Aorta (tissue), 5 donors: ENCODE data around the gene SIGLEC6. TPM values are rescaled to one million over a fixed set of nuclear protein-coding genes. Genes with fewer than 3 reads are reported as not detected.

Source experiments
- ATAC-seq: fragments of 200-7000 bp; cut with Tn5 transposase; one replicate; pipeline ENCODE4 v1.9.1; 2022; ENCODE audit warnings: moderate library complexity; ENCODE audit not compliant: low FRiP score
- DNase-seq, 2 donors: peaks; one replicate each; pipeline ENCODE4 v3.0.0-alpha.2; 2020
- H3K27ac ChIP-seq, 2 donors: one replicate each; pipeline ENCODE4 v1.5.1; 2013; ENCODE audit warnings: low read length in 2 of 2, mild to moderate bottlenecking in 2 of 2, moderate library complexity in 2 of 2, control low read depth in 1 of 2, inconsistent platforms in 1 of 2, low read depth in 1 of 2
- H3K27me3 ChIP-seq, 2 donors: one replicate each; pipeline ENCODE4 v1.6.1; 2013; ENCODE audit warnings: control low read depth in 1 of 2, low read length in 1 of 2, mild to moderate bottlenecking in 1 of 2, moderate library complexity in 1 of 2; ENCODE audit not compliant: insufficient read depth in 2 of 2, control insufficient read depth in 1 of 2
- H3K36me3 ChIP-seq, 2 donors: one replicate each; pipeline ENCODE4 v1.6.1; 2013; ENCODE audit warnings: control low read depth in 1 of 2, low read length in 1 of 2, mild to moderate bottlenecking in 1 of 2; ENCODE audit not compliant: insufficient read depth in 2 of 2, control insufficient read depth in 1 of 2
- H3K4me1 ChIP-seq, 2 donors: one replicate each; pipeline ENCODE4 v1.6.1; 2013; ENCODE audit warnings: low read length in 2 of 2, control low read depth in 1 of 2, mild to moderate bottlenecking in 1 of 2, moderate library complexity in 1 of 2; ENCODE audit not compliant: insufficient read depth in 2 of 2, control insufficient read depth in 1 of 2
- H3K4me3 ChIP-seq, 2 donors: one replicate each; pipeline ENCODE4 v1.5.1; 2013; ENCODE audit warnings: low read length in 2 of 2, control low read depth in 1 of 2, mild to moderate bottlenecking in 1 of 2
- H3K9me3 ChIP-seq: one replicate; pipeline ENCODE4 v1.6.1; 2013; ENCODE audit warnings: mild to moderate bottlenecking, low read length; ENCODE audit not compliant: control insufficient read depth
- WGBS, 2 donors: extraction: QIAGEN DNeasy Blood & Tissue Kit; methylation state at CpG; one replicate each; pipeline ENCODE4 v1.1.7; 2013; 5-methylcytosine and 5-hydroxymethylcytosine counted together
- intact Hi-C, 2 donors: fragments of 100-400 bp; cut with DNase I; formaldehyde crosslinking; loops; one replicate each; pipeline versions ENCODE4 v1.14.2 to v1.15.0; 2022
- polyA plus RNA-seq, 2 donors: library from polyadenylated mRNA; stranded (reverse); fragments of 200-250 nt; gene quantifications; one replicate each; pipeline ENCODE4 v1.2.3, GENCODE V29; 2013
- total RNA-seq, 2 donors: library from RNA; stranded (reverse); fragmentation: NEBNext Ultra II Directional; extraction: Animal tissue kit (Norgen Biotek cat#: 25700); gene quantifications; one replicate each; pipeline ENCODE4 v1.2.1, GENCODE V29; 2021
- donor health status: healthy with polysubstance abuse.
- donor health status: Bipolar disorder and iron deficiency.
- donor health status: DM: no; HTN: no; CAD: no.
- donor health status: DM: no; HTN: no; CAD: no.
- donor health status: DM: yes; HTN: yes; CAD: no.

Gene SIGLEC6
- total and polyA plus RNA-seq, 4 donors, result 0.52 to 2.9 TPM; not detected in 2

GRCh38 chr19:51546107-51546649 lies 14.7 kb upstream of the SIGLEC6 start:
- H3K9me3 ChIP-seq, result no peaks in the 10 kb centered on the region
- ATAC-seq, result no peak
- no peak overlapping the region for H3K27ac ChIP-seq
- H3K4me1 ChIP-seq, result no peaks in the 10 kb centered on the region
- intact Hi-C loops, result no loop called here
- 65% methylated on average over 5 of the region's 5 CpGs for WGBS, 2 donors
- no peak overlapping the region for H3K4me3 ChIP-seq
- no peaks in the 10 kb centered on the region for H3K36me3 ChIP-seq
- no peak for DNase-seq
- H3K27me3 ChIP-seq, result no peaks in the 10 kb centered on the region

- Histone ChIP-seq H3K36me3 (no peaks in the 10 kb centered on the region), H3K27ac (no peak overlapping the region), H3K4me3 (no peak overlapping the region), H3K9me3 (no peaks in the 10 kb centered on the region), H3K4me1 (no peaks in the 10 kb centered on the region), H3K27me3 (no peaks in the 10 kb centered on the region)
- DNase-seq, result no peak
- intact Hi-C loops, result no loop called here
- no peak for ATAC-seq
- 75 to 78% methylated on average over 6 of the region's 6 CpGs for WGBS, 2 donors
These were observed 12.6 kb upstream of the SIGLEC6 start for GRCh38 chr19:51544038-51544437.

GRCh38 chr19:51542699-51543098 lies 11.2 kb upstream of the SIGLEC6 start:
- no peaks in the 10 kb centered on the region for H3K4me1 ChIP-seq
- H3K36me3 ChIP-seq, result no peaks in the 10 kb centered on the region
- H3K4me3 ChIP-seq, result no peak overlapping the region
- no peaks in the 10 kb centered on the region for H3K9me3 ChIP-seq
- no peak overlapping the region for H3K27ac ChIP-seq
- no peak for ATAC-seq
- 73% methylated on average over 5 of the region's 5 CpGs for WGBS, 2 donors
- intact Hi-C loops, result no loop called here
- no peaks in the 10 kb centered on the region for H3K27me3 ChIP-seq
- DNase-seq, result no peak

GRCh38 chr19:51541458-51542357 lies 10.2 kb upstream of the SIGLEC6 start:
- intact Hi-C loops, result no loop called here
- H3K4me1 ChIP-seq, result no peaks in the 10 kb centered on the region
- no peak for ATAC-seq
- DNase-seq, result no peak
- WGBS, 2 donors, result 54 to 55% methylated on average over 10 of the region's 10 CpGs
- H3K27ac ChIP-seq, result no peak overlapping the region
- H3K9me3 ChIP-seq, result peaks cover 3% of the 10 kb centered on the region
- H3K36me3 ChIP-seq, result no peaks in the 10 kb centered on the region
- H3K4me3 ChIP-seq, result no peak overlapping the region
- H3K27me3 ChIP-seq, result no peaks in the 10 kb centered on the region

DNA sequence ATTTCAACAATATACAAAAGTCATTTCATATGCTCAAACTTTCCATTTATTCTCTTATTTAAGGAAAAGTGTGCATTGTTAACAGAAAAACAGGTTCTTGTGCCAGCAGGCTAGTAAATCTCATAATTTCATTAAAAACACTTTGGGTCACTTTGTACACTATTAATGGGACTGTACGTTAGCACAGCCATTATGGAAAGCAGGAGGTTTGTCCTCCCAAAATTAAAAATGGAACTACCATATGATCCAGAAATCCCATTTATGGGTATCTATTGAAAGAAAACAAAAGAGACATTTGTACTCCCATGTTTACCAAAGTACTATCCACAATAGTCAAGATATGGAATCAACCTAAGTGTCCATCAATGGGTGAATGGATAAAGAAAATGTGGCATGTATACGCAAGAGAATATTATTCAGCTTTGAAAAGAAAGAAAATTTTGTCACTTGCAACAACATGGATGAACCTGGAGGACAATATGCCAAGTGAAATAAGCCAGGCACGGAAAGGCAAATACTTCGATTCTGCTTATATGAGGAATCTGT lies 8.4 kb upstream of the SIGLEC6 start:
- Histone ChIP-seq H3K27me3 (no peaks in the 10 kb centered on the region), H3K27ac (no peak overlapping the region), H3K4me3 (no peak overlapping the region), H3K36me3 (no peaks in the 10 kb centered on the region), H3K4me1 (no peaks in the 10 kb centered on the region), H3K9me3 (peaks cover 3% of the 10 kb centered on the region)
- DNase-seq, result no peak
- intact Hi-C loops, result no loop called here
- no peak for ATAC-seq
- 79 to 88% methylated on average over 4 of the region's 4 CpGs for WGBS, 2 donors

GRCh38 chr19:51535535-51535934 lies 4.1 kb upstream of the SIGLEC6 start:
- intact Hi-C loops, result no loop called here
- H3K27ac ChIP-seq, result no peak overlapping the region
- ATAC-seq (no peak), DNase-seq (no peak)
- no peaks in the 10 kb centered on the region for H3K27me3 ChIP-seq
- no peaks in the 10 kb centered on the region for H3K4me1 ChIP-seq
- no peak overlapping the region for H3K4me3 ChIP-seq
- H3K36me3 ChIP-seq, result no peaks in the 10 kb centered on the region
- peaks cover 3% of the 10 kb centered on the region for H3K9me3 ChIP-seq
- WGBS, 2 donors, result 73 to 83% methylated on average over 1 of the region's 1 CpG

GRCh38 chr19:51530616-51531015 lies 854 bp downstream of the SIGLEC6 start:
- 85 to 88% methylated on average over 8 of the region's 8 CpGs for WGBS, 2 donors
- intact Hi-C loops, result no loop called here
- H3K27me3 ChIP-seq, result no peaks in the 10 kb centered on the region
- DNase-seq (no peak), ATAC-seq (no peak)
- no peaks in the 10 kb centered on the region for H3K4me1 ChIP-seq
- no peak overlapping the region for H3K4me3 ChIP-seq
- no peak overlapping the region for H3K27ac ChIP-seq
- H3K9me3 ChIP-seq, result no peaks in the 10 kb centered on the region
- H3K36me3 ChIP-seq, result no peaks in the 10 kb centered on the region

DNA sequence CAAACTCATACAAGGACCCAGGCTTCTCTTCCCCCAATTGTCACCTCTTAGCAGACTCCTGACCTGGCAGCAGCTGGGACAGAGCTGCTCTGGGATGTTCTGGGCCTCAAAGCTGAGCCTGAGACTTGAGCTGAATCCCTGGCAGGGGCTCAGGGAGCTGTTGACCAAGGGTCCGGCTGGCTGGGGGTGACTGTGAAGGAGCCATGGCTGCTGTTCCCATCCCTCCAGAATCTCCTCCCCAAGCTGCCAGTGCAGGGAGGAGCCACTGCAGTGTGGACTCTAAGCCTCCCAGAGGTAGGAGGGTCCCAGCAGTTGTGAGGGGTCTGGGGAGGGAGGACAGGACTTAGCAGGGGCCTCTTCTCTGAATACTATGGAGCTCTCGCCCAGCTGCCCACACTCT lies 2.2 kb downstream of the SIGLEC6 start:
- WGBS, 2 donors, result 78 to 79% methylated on average over 2 of the region's 2 CpGs
- no peaks in the 10 kb centered on the region for H3K27me3 ChIP-seq
- no peak for ATAC-seq
- intact Hi-C loops, result no loop called here
- no peaks in the 10 kb centered on the region for H3K4me1 ChIP-seq
- H3K36me3 ChIP-seq, result no peaks in the 10 kb centered on the region
- H3K9me3 ChIP-seq, result no peaks in the 10 kb centered on the region
- H3K27ac ChIP-seq, result no peak overlapping the region
- H3K4me3 ChIP-seq, result no peak overlapping the region
- no peak for DNase-seq

DNA sequence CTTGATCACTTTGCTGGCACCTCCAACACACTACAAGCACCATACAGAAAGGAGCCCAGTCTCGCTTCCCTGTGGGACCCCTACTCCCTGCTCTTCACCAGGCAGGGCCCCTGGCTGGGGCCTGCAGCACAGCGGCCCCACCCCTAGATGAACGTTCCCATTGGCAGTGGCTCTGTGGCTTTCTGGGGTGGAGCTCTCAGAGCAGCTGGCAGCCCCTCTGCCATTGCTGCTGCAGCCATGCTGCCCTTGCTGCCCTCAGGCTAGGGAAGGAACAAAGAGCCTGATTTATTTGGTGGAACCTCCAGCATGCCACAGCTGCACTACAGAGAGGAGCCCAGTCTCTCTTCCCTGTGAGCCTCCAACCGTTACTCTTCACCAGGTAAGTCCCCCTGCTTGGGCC lies 5.8 kb downstream of the SIGLEC6 start:
- H3K27me3 ChIP-seq, result no peaks in the 10 kb centered on the region
- H3K9me3 ChIP-seq, result no peaks in the 10 kb centered on the region
- no peaks in the 10 kb centered on the region for H3K4me1 ChIP-seq
- DNase-seq, result no peak
- no peak overlapping the region for H3K27ac ChIP-seq
- H3K36me3 ChIP-seq, result no peaks in the 10 kb centered on the region
- no peak for ATAC-seq
- H3K4me3 ChIP-seq, result no peak overlapping the region
- intact Hi-C loops, result no loop called here
- WGBS, 2 donors, result 42 to 53% methylated on average over 4 of the region's 4 CpGs
